ENCODE data around the gene CHRNA4. TPM values are rescaled to one million over a fixed set of nuclear protein-coding genes. Genes with fewer than 3 reads are reported as not detected.

CHRNA4 gene
- total and polyA plus RNA-seq, 9 donors = 0.06 to 2.9 (median 0.43) TPM; not detected in 2

- DNase-seq = no peak
- WGBS, 3 donors = 82 to 85% (median 83%) methylated on average over 6 of the region's 6 CpGs
- intact Hi-C loops (cut with DNase I) = no loop called here
- Histone ChIP-seq H3K4me3 (no peak overlapping the region), H3K9me3 (peaks cover 0 to 11% of the 10 kb centered on the region in 2 donors), H3K36me3 (no peaks in the 10 kb centered on the region), H3K27ac (no peak overlapping the region), H3K27me3 (no peaks in the 10 kb centered on the region), H3K4me1 (ENCODE audit: insufficient read depth) (no peaks in the 10 kb centered on the region)
- TF ChIP-seq, protein P1, sequence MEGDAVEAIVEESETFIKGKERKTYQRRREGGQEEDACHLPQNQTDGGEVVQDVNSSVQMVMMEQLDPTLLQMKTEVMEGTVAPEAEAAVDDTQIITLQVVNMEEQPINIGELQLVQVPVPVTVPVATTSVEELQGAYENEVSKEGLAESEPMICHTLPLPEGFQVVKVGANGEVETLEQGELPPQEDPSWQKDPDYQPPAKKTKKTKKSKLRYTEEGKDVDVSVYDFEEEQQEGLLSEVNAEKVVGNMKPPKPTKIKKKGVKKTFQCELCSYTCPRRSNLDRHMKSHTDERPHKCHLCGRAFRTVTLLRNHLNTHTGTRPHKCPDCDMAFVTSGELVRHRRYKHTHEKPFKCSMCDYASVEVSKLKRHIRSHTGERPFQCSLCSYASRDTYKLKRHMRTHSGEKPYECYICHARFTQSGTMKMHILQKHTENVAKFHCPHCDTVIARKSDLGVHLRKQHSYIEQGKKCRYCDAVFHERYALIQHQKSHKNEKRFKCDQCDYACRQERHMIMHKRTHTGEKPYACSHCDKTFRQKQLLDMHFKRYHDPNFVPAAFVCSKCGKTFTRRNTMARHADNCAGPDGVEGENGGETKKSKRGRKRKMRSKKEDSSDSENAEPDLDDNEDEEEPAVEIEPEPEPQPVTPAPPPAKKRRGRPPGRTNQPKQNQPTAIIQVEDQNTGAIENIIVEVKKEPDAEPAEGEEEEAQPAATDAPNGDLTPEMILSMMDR (IDR thresholded peaks at IDR 0.05) = no peak
- TF ChIP-seq POLR2A (IDR thresholded peaks at IDR 0.05) = no peak
- no peak for TF ChIP-seq EP300 (IDR thresholded peaks at IDR 0.05)
These were observed 24.7 kb upstream of the CHRNA4 start for GRCh38 chr20:63385819-63386218.

- TF ChIP-seq, protein P1 (IDR thresholded peaks at IDR 0.05) = no peak
- TF ChIP-seq EP300 (IDR thresholded peaks at IDR 0.05) (no peak), POLR2A (IDR thresholded peaks at IDR 0.05) (no peak)
- Histone ChIP-seq H3K36me3 (no peaks in the 10 kb centered on the region), H3K4me3 (no peak overlapping the region), H3K9me3 (peaks cover 0 to 11% of the 10 kb centered on the region in 2 donors), H3K27ac (no peak overlapping the region), H3K4me1 (ENCODE audit: insufficient read depth) (no peaks in the 10 kb centered on the region), H3K27me3 (no peaks in the 10 kb centered on the region)
- intact Hi-C loops (cut with DNase I) = loop anchor here in 2 of 4 donors (5.0 kb wide), 1 partner anchor 77 kb away; no protein-coding TSS in a partner anchor
- no peak for DNase-seq
- WGBS, 3 donors = 73 to 77% (median 74%) methylated on average over 18 of the region's 18 CpGs
These were observed 23.2 kb upstream of the CHRNA4 start for GRCh38 chr20:63384336-63384735.

- H3K9me3 ChIP-seq = peaks cover 0 to 11% of the 10 kb centered on the region in 2 donors
- no peak for DNase-seq
- H3K36me3 ChIP-seq = no peaks in the 10 kb centered on the region
- H3K4me1 ChIP-seq (ENCODE audit: insufficient read depth) = no peaks in the 10 kb centered on the region
- H3K4me3 ChIP-seq = no peak overlapping the region
- intact Hi-C loops (cut with DNase I) = loop anchor here in 2 of 4 donors (5.0 kb wide), 1 partner anchor 76 kb away; no protein-coding TSS in a partner anchor
- no peak overlapping the region for H3K27ac ChIP-seq
- no peaks in the 10 kb centered on the region for H3K27me3 ChIP-seq
- 59 to 68% (median 61%) methylated on average over 11 of the region's 11 CpGs for WGBS, 3 donors
- TF ChIP-seq POLR2A (IDR thresholded peaks at IDR 0.05) (no peak), EP300 (IDR thresholded peaks at IDR 0.05) (no peak)
- TF ChIP-seq, protein P1 (IDR thresholded peaks at IDR 0.05) = no peak
These were observed 22.4 kb upstream of the CHRNA4 start for GRCh38 chr20:63383556-63383955.

GRCh38 chr20:63382551-63383300, 21.6 kb upstream of the CHRNA4 start:
- H3K4me1 ChIP-seq (ENCODE audit: insufficient read depth) = no peaks in the 10 kb centered on the region
- no peaks in the 10 kb centered on the region for H3K36me3 ChIP-seq
- no peak for DNase-seq
- H3K27ac ChIP-seq = no peak overlapping the region
- peaks cover 0 to 11% of the 10 kb centered on the region in 2 donors for H3K9me3 ChIP-seq
- WGBS, 3 donors = 61 to 70% (median 67%) methylated on average over 14 to 17 of the region's 17 CpGs
- intact Hi-C loops (cut with DNase I) = loop anchor here in 2 of 4 donors (5.0 kb wide), 1 partner anchor 75 kb away; no protein-coding TSS in a partner anchor
- TF ChIP-seq POLR2A (IDR thresholded peaks at IDR 0.05) (no peak), EP300 (IDR thresholded peaks at IDR 0.05) (no peak)
- TF ChIP-seq, protein P1 (IDR thresholded peaks at IDR 0.05) = no peak
- no peak overlapping the region for H3K4me3 ChIP-seq
- H3K27me3 ChIP-seq = no peaks in the 10 kb centered on the region
